K562 (cell line): ENCODE measurements around the gene RETN. TPM values are rescaled to one million over a fixed set of nuclear protein-coding genes. Genes with fewer than 3 reads are reported as not detected.

ENCODE experiments used
- ATAC-seq: fragments of 200-7000 bp; cut with Tn5 transposase; 3 replicates; pipeline ENCODE4 v1.9.1; 2020; ENCODE audit warnings: moderate library complexity
- BruUV-seq: library from RNA; stranded (reverse); fragments of 400-500 nt; replicated peaks from 2 replicates; lab custom pipeline; 2021; lab: Mats Ljungman, UMichigan
- CTCF ChIA-PET: fragments of 300-600 bp; formaldehyde crosslinking; extraction: SDS; loops from one replicate; lab custom pipeline; 2021; ENCODE audit warnings: low intra/inter-chr PET ratio; lab: Yijun Ruan, JAX
- POLR2A ChIA-PET: fragments of 300-600, 350-650 bp; sonication (Branson Sonifier 250); formaldehyde crosslinking; extraction: SDS; loops from one replicate; lab custom pipeline; 2021; ENCODE audit warnings: antibody characterized with exemption, inconsistent platforms; lab: Yijun Ruan, JAX
- DNase-seq, 4 experiments: peaks; one replicate each; pipeline versions ENCODE4 v3.0.0 to v3.0.0-alpha.2; 2011 to 2018; ENCODE audit warnings: low spot score in 3 of 4, mixed read lengths in 3 of 4; ENCODE audit errors: extremely low read depth in 1 of 4
- FAIRE-seq: peaks from 2 replicates; lab custom pipeline; 2011; peaks lifted over from hg19 to GRCh38; lab: Jason Lieb, UNC
- H2AFZ ChIP-seq: 2 replicates; pipeline ENCODE4 v1.6.0; 2011; ENCODE audit warnings: low read depth, low read length, control low read depth, inconsistent platforms
- H3K27ac ChIP-seq: fragments of 200-600 bp; 3 replicates; pipeline ENCODE4 v1.8.0; 2011; ENCODE audit warnings: low read depth, mild to moderate bottlenecking, control low read depth, inconsistent platforms, low read length, moderate library complexity, mixed read lengths; ENCODE audit errors: extremely low read depth
- H3K27me3 ChIP-seq, 2 experiments: fragments of 300-600 bp in 1 of 2; 2 replicates in 1 of 2; 3 replicates in 1 of 2; pipeline versions ENCODE4 v1.6.0 to v1.8.0; 2011; ENCODE audit warnings: inconsistent platforms in 2 of 2, low read length in 2 of 2, mild to moderate bottlenecking in 1 of 2, mixed read lengths in 1 of 2, moderate library complexity in 1 of 2; ENCODE audit not compliant: control insufficient read depth in 2 of 2, insufficient read depth in 2 of 2
- H3K36me3 ChIP-seq: fragments of 300-600 bp; 3 replicates; pipeline ENCODE4 v1.8.0; 2011; ENCODE audit warnings: mild to moderate bottlenecking, low read length, inconsistent platforms; ENCODE audit not compliant: control insufficient read depth, insufficient read depth
- H3K4me1 ChIP-seq, 2 experiments: fragments of 200-600 bp in 1 of 2; replicated peaks in 1 of 2; 2 replicates in 1 of 2; 3 replicates in 1 of 2; pipeline versions ENCODE4 v1.5.1 to v1.8.0; 2011; ENCODE audit warnings: inconsistent platforms in 2 of 2, low read length in 2 of 2, mild to moderate bottlenecking in 1 of 2, mixed read lengths in 1 of 2, moderate library complexity in 1 of 2; ENCODE audit not compliant: control insufficient read depth in 2 of 2, insufficient read depth in 2 of 2
- H3K4me2 ChIP-seq: 2 replicates; pipeline ENCODE4 v1.6.1; 2011; ENCODE audit warnings: low read length, control low read depth, inconsistent platforms, mixed read lengths; ENCODE audit not compliant: insufficient read depth
- H3K4me3 ChIP-seq: fragments of 200-600 bp; sonication (generic), shearing (Covaris generic); 2 replicates; pipeline ENCODE4 v1.5.1; 2016; ENCODE audit warnings: control low read depth, inconsistent platforms
- H3K79me2 ChIP-seq: fragments of 200-600 bp; 3 replicates; pipeline ENCODE4 v1.8.0; 2011; ENCODE audit warnings: low read length, inconsistent platforms; ENCODE audit not compliant: control insufficient read depth, insufficient read depth
- H3K9ac ChIP-seq, 2 experiments: 2 replicates each; pipeline versions ENCODE4 v1.6.0 to v1.6.1; 2011; ENCODE audit warnings: low read depth in 2 of 2, low read length in 2 of 2, control low read depth in 1 of 2, inconsistent platforms in 1 of 2, mild to moderate bottlenecking in 1 of 2, mixed read lengths in 1 of 2; ENCODE audit not compliant: insufficient read depth in 1 of 2
- H3K9me1 ChIP-seq: one replicate; pipeline ENCODE4 v1.6.0; 2011; ENCODE audit warnings: inconsistent platforms, mild to moderate bottlenecking, low read length, moderate library complexity; ENCODE audit not compliant: control insufficient read depth, insufficient read depth
- H3K9me3 ChIP-seq: replicated peaks from 2 replicates; pipeline ENCODE4 v1.5.1; 2011; ENCODE audit warnings: low read depth, low read length, inconsistent platforms; ENCODE audit not compliant: control insufficient read depth, insufficient read depth
- H4K20me1 ChIP-seq: replicated peaks from 2 replicates; pipeline ENCODE4 v1.6.1; 2011; ENCODE audit warnings: low read length, inconsistent platforms, mixed read lengths; ENCODE audit not compliant: control insufficient read depth, insufficient read depth
- BHLHE40 ChIP-seq: IDR thresholded peaks from 2 replicates; pipeline ENCODE4 v1.6.1; 2011; ENCODE audit warnings: low read length, improper control_type of control experiment
- FIP1L1 ChIP-seq: fragments of 200-400 bp; formaldehyde crosslinking; IDR thresholded peaks from 2 replicates; pipeline ENCODE4 v1.6.1; 2018; ENCODE audit warnings: mild to moderate bottlenecking, low read depth, low read length; ENCODE audit not compliant: poor library complexity, severe bottlenecking
- FOXJ3 ChIP-seq: sonication (generic); formaldehyde crosslinking; IDR thresholded peaks from 2 replicates; pipeline ENCODE4 v1.4.0; 2020; ENCODE audit warnings: mild to moderate bottlenecking, missing genetic modification reagents
- GTF2E2 ChIP-seq: fragments of 200-800 bp; sonication (Bioruptor generic); IDR thresholded peaks from 2 replicates; pipeline ENCODE4 v1.6.1; 2016; ENCODE audit warnings: missing genetic modification characterization, missing compliant biosample characterization
- HLTF ChIP-seq: fragments of 450-650 bp; IDR thresholded peaks from 2 replicates; pipeline ENCODE4 v1.6.1; 2016
- MBD2 ChIP-seq: sonication (generic); IDR thresholded peaks from 2 replicates; pipeline ENCODE4 v1.6.1; 2016; ENCODE audit warnings: low read depth, borderline replicate concordance
- MXI1 ChIP-seq: IDR thresholded peaks from 2 replicates; pipeline ENCODE4 v1.6.1; 2011; ENCODE audit warnings: low read depth, mild to moderate bottlenecking, improper control_type of control experiment, low read length
- RBFOX2 ChIP-seq: fragments of 200-400 bp; formaldehyde crosslinking; IDR thresholded peaks from 2 replicates; pipeline ENCODE4 v1.6.1; 2017; ENCODE audit warnings: low read depth, mild to moderate bottlenecking, low read length, moderate library complexity
- RBM22 ChIP-seq: fragments of 200-400 bp; formaldehyde crosslinking; IDR thresholded peaks from 2 replicates; pipeline ENCODE4 v1.6.1; 2018; ENCODE audit warnings: low read length, low read depth; ENCODE audit not compliant: poor library complexity, severe bottlenecking
- SMAD2 ChIP-seq: fragments of 150-350 bp; IDR thresholded peaks from 2 replicates; pipeline ENCODE4 v1.6.1; 2014; ENCODE audit warnings: low read depth, mild to moderate bottlenecking, low read length
- SPI1 ChIP-seq: IDR thresholded peaks from 2 replicates; pipeline ENCODE4 v1.6.1; 2011; ENCODE audit warnings: low read depth, low read length, control low read depth, borderline replicate concordance
- TAF9B ChIP-seq: fragments of 450-650 bp; IDR thresholded peaks from 2 replicates; pipeline ENCODE4 v1.6.1; 2018; ENCODE audit warnings: mild to moderate bottlenecking; ENCODE audit not compliant: partially characterized antibody
- ZNF212 ChIP-seq: fragments of 450-650 bp; formaldehyde crosslinking; IDR thresholded peaks from 2 replicates; pipeline ENCODE4 v1.4.0; 2020; ENCODE audit warnings: mild to moderate bottlenecking
- ZNF347 ChIP-seq: fragments of 450-650 bp; formaldehyde crosslinking; IDR thresholded peaks from 2 replicates; pipeline ENCODE4 v1.4.0; 2020; ENCODE audit warnings: low read depth, mild to moderate bottlenecking, moderate library complexity
- ZNF584 ChIP-seq: fragments of 200-800 bp; sonication (Bioruptor generic); IDR thresholded peaks from 2 replicates; pipeline ENCODE4 v1.6.1; 2016; ENCODE audit warnings: low read depth, mild to moderate bottlenecking, missing genetic modification characterization, missing compliant biosample characterization
- ZZZ3 ChIP-seq: fragments of 450-650 bp; IDR thresholded peaks from 2 replicates; pipeline ENCODE4 v1.6.1; 2016; ENCODE audit warnings: antibody characterized with exemption, mild to moderate bottlenecking, moderate library complexity
- WGBS: fragments of 100-300 bp; shearing (Covaris generic); methylation state at CpG from one replicate; pipeline ENCODE4 v1.1.6; 2016; ENCODE audit warnings: low coverage, mixed read lengths; ENCODE audit not compliant: insufficient coverage; ENCODE audit errors: missing lambda C conversion rate; 5-methylcytosine and 5-hydroxymethylcytosine counted together
- in situ Hi-C: fragments of 300-500 bp; cut with MboI; formaldehyde crosslinking; loops from 4 replicates; pipeline ENCODE4 v1.15.0; 2018; ENCODE audit warnings: inconsistent platforms, mixed read lengths
- intact Hi-C: fragments of 100-400 bp; cut with micrococcal nuclease; formaldehyde crosslinking; loops from 2 replicates; pipeline ENCODE4 v1.14.2; 2022
- polyA plus RNA-seq, 8 experiments: library from polyadenylated mRNA; depleted of rRNA in 4 of 8; stranded (reverse) in 5 of 8; unstranded in 3 of 8; fragments of >200 nt; fragmentation: Nextera tagmentation in 2 of 8; fragmentation: Illumina TruSeq in 1 of 8; extraction: Ambion mirVana in 2 of 8; extraction: Trizol in 1 of 8; gene quantifications; 2 replicates each; pipeline versions ENCODE4 v1.2.1 to v1.2.3, GENCODE V29; 2011 to 2014; ENCODE audit warnings: inconsistent platforms in 1 of 8, missing spikeins in 1 of 8
- total RNA-seq, 7 experiments: library from RNA; depleted of rRNA in 6 of 7; stranded (reverse); fragments of >200 nt in 6 of 7; fragmentation: Illumina TruSeq in 2 of 7; extraction: Trizol in 2 of 7; gene quantifications; 2 replicates each; pipeline versions ENCODE4 v1.2.1 to v1.2.3, GENCODE V29; 2011 to 2021; ENCODE audit warnings: low replicate concordance in 1 of 7
- TF ChIP-seq, protein P1 (sequence below): fragments of 250-450 bp; sonication (Bioruptor Pico); IDR thresholded peaks from 2 replicates; pipeline ENCODE4 v1.8.0; 2022; ENCODE audit warnings: inconsistent platforms
- TF ChIP-seq, protein P2 (sequence below): fragments of 200-400 bp; formaldehyde crosslinking; IDR thresholded peaks from 2 replicates; pipeline ENCODE4 v1.6.1; 2017; ENCODE audit warnings: mild to moderate bottlenecking, low read depth, low read length, moderate library complexity

Gene RETN
- total and polyA plus RNA-seq, 9 of the 15 experiments (the other 6 are each of a cell fraction or from before 2014, with no cell fraction given) = not detected

DNA sequence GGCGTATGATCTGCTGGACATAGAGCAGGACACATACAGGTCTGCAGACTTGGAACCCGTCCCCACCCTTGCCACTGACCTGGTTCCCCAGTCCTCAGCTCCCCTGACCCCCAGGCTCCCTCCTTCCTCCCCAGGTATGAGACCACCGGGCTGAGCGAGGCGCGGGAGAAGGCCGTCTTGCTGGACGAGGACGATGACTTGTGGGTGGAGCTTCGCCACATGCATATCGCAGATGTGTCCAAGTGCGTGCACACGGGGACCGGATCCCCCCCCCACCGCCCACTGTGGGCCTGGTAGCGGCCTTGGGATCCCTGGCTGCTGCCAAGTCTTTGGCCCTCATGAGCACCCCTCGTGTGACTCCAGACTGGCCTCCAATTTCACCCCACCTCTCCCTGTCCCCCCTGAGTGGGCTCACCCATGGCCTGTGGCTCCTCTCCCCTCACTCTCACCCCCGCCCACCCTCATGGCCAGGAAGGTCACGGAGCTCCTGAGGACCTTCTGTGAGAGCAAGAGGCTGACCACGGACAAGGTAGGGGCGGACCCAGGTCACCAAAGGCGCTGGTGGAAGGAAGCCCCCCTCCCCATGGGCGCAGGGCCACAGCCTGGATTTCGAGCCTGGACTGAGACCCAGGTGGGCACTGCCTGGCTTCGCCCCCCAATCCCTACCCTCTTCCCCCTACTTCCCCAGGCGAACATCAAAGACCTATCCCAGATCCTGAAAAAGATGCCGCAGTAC, 26.4 kb upstream of the RETN start:
- no peak overlapping the region for H2AFZ ChIP-seq
- ATAC-seq = no peak
- peaks cover 6% of the 10 kb centered on the region; the same call in 1 of the 2 replicates for H3K9me3 ChIP-seq
- no TSS peak for BruUV-seq
- H3K27ac ChIP-seq = no peak overlapping the region
- CTCF ChIA-PET = no interaction called here
- H3K79me2 ChIP-seq = peaks cover 31% of the 10 kb centered on the region
- H3K9me1 ChIP-seq = no peaks in the 10 kb centered on the region
- H3K4me2 ChIP-seq = no peak overlapping the region
- in situ Hi-C loops (no loop called here), intact Hi-C loops (no loop called here)
- H3K4me1 ChIP-seq = peaks cover 3 to 75% of the 10 kb centered on the region in 2 experiments; a peak in 4 of 5 replicates
- H4K20me1 ChIP-seq = peaks cover 21% of the 10 kb centered on the region
- WGBS = 92% methylated on average over 20 of the region's 27 CpGs
- no peaks in the 10 kb centered on the region; a peak in 1 of 5 replicates for H3K27me3 ChIP-seq
- 0 out of 4 replicates have a peak overlapping the region, but pooled peaks of 1 of the 2 experiments have one; percentile 14 for H3K9ac ChIP-seq
- peaks cover 75% of the 10 kb centered on the region; the same call in 2 of the 3 replicates for H3K36me3 ChIP-seq
- no peak for DNase-seq
- no peak overlapping the region for H3K4me3 ChIP-seq
- POLR2A ChIA-PET = interaction anchor here (0.5 to 1.1 kb wide), 3 partner anchors 13 to 116 kb away, joined by 3 read pairs; partner anchors contain the start of genes PET100 and XAB2
- no peak for FAIRE-seq
- TF ChIP-seq ZNF347 (no peak), FOXJ3 (CRISPR knock-in tag) (no peak), ZZZ3 (no peak), ZNF212 (CRISPR knock-in tag) (no peak), TAF9B (no peak), HLTF (no peak), SMAD2 (no peak), GTF2E2 (tag) (no peak), BHLHE40 (no peak), RBFOX2 (peak; percentile 57), ZNF584 (CRISPR knock-in tag) (no peak), MXI1 (no peak), MBD2 (no peak), SPI1 (no peak), RBM22 (peak; percentile 8), FIP1L1 (no peak)
- TF ChIP-seq, protein P1, sequence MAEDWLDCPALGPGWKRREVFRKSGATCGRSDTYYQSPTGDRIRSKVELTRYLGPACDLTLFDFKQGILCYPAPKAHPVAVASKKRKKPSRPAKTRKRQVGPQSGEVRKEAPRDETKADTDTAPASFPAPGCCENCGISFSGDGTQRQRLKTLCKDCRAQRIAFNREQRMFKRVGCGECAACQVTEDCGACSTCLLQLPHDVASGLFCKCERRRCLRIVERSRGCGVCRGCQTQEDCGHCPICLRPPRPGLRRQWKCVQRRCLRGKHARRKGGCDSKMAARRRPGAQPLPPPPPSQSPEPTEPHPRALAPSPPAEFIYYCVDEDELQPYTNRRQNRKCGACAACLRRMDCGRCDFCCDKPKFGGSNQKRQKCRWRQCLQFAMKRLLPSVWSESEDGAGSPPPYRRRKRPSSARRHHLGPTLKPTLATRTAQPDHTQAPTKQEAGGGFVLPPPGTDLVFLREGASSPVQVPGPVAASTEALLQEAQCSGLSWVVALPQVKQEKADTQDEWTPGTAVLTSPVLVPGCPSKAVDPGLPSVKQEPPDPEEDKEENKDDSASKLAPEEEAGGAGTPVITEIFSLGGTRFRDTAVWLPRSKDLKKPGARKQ (CRISPR knock-in tag) = no peak
- TF ChIP-seq, protein P2, sequence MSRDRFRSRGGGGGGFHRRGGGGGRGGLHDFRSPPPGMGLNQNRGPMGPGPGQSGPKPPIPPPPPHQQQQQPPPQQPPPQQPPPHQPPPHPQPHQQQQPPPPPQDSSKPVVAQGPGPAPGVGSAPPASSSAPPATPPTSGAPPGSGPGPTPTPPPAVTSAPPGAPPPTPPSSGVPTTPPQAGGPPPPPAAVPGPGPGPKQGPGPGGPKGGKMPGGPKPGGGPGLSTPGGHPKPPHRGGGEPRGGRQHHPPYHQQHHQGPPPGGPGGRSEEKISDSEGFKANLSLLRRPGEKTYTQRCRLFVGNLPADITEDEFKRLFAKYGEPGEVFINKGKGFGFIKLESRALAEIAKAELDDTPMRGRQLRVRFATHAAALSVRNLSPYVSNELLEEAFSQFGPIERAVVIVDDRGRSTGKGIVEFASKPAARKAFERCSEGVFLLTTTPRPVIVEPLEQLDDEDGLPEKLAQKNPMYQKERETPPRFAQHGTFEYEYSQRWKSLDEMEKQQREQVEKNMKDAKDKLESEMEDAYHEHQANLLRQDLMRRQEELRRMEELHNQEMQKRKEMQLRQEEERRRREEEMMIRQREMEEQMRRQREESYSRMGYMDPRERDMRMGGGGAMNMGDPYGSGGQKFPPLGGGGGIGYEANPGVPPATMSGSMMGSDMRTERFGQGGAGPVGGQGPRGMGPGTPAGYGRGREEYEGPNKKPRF = no peak
